Astrocyte (in vitro differentiated cells and primary cell): ENCODE measurements around the gene SLC4A7. TPM values are rescaled to one million over a fixed set of nuclear protein-coding genes. Genes with fewer than 3 reads are reported as not detected.

ENCODE experiments used
- DNase-seq: peaks from one replicate; pipeline ENCODE4 v3.0.0-alpha.2; 2010; ENCODE audit warnings: low read depth
- FAIRE-seq: peaks from 2 replicates; lab custom pipeline; 2011; peaks lifted over from hg19 to GRCh38; lab: Jason Lieb, UNC
- H2AFZ ChIP-seq: 2 replicates; pipeline ENCODE4 v1.6.0; 2012; ENCODE audit warnings: low read depth, low read length, inconsistent platforms
- H3K27ac ChIP-seq: 2 replicates; pipeline ENCODE4 v1.5.1; 2011; ENCODE audit warnings: low read depth, low read length, inconsistent platforms
- H3K27me3 ChIP-seq: 2 replicates; pipeline ENCODE4 v1.6.0; 2011; ENCODE audit warnings: low read length, inconsistent platforms; ENCODE audit not compliant: insufficient read depth
- H3K36me3 ChIP-seq: 2 replicates; pipeline ENCODE4 v1.5.1; 2011; ENCODE audit warnings: low read length, inconsistent platforms; ENCODE audit not compliant: insufficient read depth
- H3K4me1 ChIP-seq: 2 replicates; pipeline ENCODE4 v1.5.1; 2011; ENCODE audit warnings: low read length, inconsistent platforms; ENCODE audit not compliant: insufficient read depth
- H3K4me2 ChIP-seq: 2 replicates; pipeline ENCODE4 v1.6.0; 2012; ENCODE audit warnings: low read length, inconsistent platforms
- H3K4me3 ChIP-seq: 2 replicates; pipeline ENCODE4 v1.5.1; 2011; ENCODE audit warnings: low read depth, mild to moderate bottlenecking, low read length, inconsistent platforms; ENCODE audit not compliant: insufficient read depth
- H3K79me2 ChIP-seq: 2 replicates; pipeline ENCODE4 v1.6.0; 2012; ENCODE audit warnings: mild to moderate bottlenecking, low read length, inconsistent platforms; ENCODE audit not compliant: insufficient read depth
- H3K9ac ChIP-seq: 2 replicates; pipeline ENCODE4 v1.6.0; 2012; ENCODE audit warnings: mild to moderate bottlenecking, low read length, inconsistent platforms
- H3K9me3 ChIP-seq: 2 replicates; pipeline ENCODE4 v1.5.1; 2012; ENCODE audit warnings: low read depth, mild to moderate bottlenecking, low read length, inconsistent platforms; ENCODE audit not compliant: insufficient read depth
- H4K20me1 ChIP-seq: 2 replicates; pipeline ENCODE4 v1.6.0; 2012; ENCODE audit warnings: low read length, inconsistent platforms; ENCODE audit not compliant: insufficient read depth
- H3K27ac Mint-ChIP-seq: one replicate; pipeline ENCODE4 v1.8.0; 2021; ENCODE audit warnings: mild to moderate bottlenecking, mixed read lengths; ENCODE audit not compliant: unreplicated experiment
- H3K27me3 Mint-ChIP-seq: one replicate; pipeline ENCODE4 v1.8.0; 2021; ENCODE audit warnings: low read depth, mixed read lengths; ENCODE audit not compliant: unreplicated experiment
- H3K36me3 Mint-ChIP-seq: one replicate; pipeline ENCODE4 v1.8.0; 2021; ENCODE audit warnings: low read depth, mixed read lengths; ENCODE audit not compliant: unreplicated experiment
- H3K4me1 Mint-ChIP-seq: one replicate; pipeline ENCODE4 v1.8.0; 2021; ENCODE audit warnings: low read depth, mixed read lengths; ENCODE audit not compliant: unreplicated experiment
- H3K4me3 Mint-ChIP-seq: one replicate; pipeline ENCODE4 v1.8.0; 2021; ENCODE audit warnings: mild to moderate bottlenecking, moderate library complexity, mixed read lengths; ENCODE audit not compliant: unreplicated experiment
- H3K9me3 Mint-ChIP-seq: one replicate; pipeline ENCODE4 v1.8.0; 2021; ENCODE audit warnings: mild to moderate bottlenecking, mixed read lengths; ENCODE audit not compliant: unreplicated experiment
- EZH2 ChIP-seq: IDR thresholded peaks from 2 replicates; pipeline ENCODE4 v1.6.1; 2012; ENCODE audit warnings: mild to moderate bottlenecking, low read length, inconsistent platforms; ENCODE audit not compliant: insufficient read depth
- total RNA-seq: library from RNA; stranded (reverse); gene quantifications from 2 replicates; pipeline ENCODE4 v1.2.1, GENCODE V29; 2021
- TF ChIP-seq, protein P1 (sequence below): IDR thresholded peaks from 2 replicates; pipeline ENCODE4 v1.5.1; 2011; ENCODE audit warnings: low read depth, mild to moderate bottlenecking, inconsistent platforms, low read length, moderate library complexity; ENCODE audit not compliant: insufficient read depth

The SLC4A7 gene
- total RNA-seq, 1 donor from 2014 or later = 68.7 TPM

DNA sequence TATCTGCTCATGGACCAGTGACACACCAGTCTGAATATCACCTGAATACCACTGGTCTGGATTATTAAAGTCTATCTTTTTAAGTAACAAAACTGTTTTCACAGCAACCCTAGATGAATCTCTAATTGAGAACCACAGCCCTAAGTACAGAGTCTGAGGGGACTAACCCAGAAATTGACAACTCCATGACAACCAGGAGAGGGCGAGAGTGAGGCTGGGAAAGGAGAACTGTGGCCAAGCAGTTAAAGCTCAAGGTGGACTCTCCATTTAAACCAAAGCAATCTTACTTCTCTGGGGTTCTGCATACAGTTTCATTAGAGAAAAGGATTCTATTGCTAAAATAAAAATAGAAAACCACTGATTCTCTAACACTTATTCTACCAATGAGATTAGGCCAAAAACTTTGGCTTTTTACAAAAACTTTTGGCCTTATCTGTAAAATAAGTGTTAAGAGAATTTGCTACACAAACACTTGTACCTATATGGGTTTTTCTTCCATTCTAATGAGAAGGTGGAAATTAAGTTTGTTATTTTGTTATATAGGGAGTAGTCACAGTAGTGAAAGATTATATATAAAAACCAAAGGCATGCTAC is 126.4 kb downstream of the SLC4A7 start:
- Histone ChIP-seq H2AFZ (no peak overlapping the region), H3K9ac (no peak overlapping the region), H3K9me3 (no peaks in the 10 kb centered on the region), H3K27ac (no peak overlapping the region), H3K4me2 (no peak overlapping the region), H3K79me2 (no peaks in the 10 kb centered on the region), H3K27me3 (no peaks in the 10 kb centered on the region), H4K20me1 (no peaks in the 10 kb centered on the region), H3K4me3 (no peak overlapping the region), H3K4me1 (peaks cover 8% of the 10 kb centered on the region), H3K36me3 (no peaks in the 10 kb centered on the region)
- no peak overlapping the region for H3K27ac Mint-ChIP-seq
- no peak for FAIRE-seq
- DNase-seq = peak; percentile 28
- TF ChIP-seq EZH2 = no peak
- TF ChIP-seq, protein P1, sequence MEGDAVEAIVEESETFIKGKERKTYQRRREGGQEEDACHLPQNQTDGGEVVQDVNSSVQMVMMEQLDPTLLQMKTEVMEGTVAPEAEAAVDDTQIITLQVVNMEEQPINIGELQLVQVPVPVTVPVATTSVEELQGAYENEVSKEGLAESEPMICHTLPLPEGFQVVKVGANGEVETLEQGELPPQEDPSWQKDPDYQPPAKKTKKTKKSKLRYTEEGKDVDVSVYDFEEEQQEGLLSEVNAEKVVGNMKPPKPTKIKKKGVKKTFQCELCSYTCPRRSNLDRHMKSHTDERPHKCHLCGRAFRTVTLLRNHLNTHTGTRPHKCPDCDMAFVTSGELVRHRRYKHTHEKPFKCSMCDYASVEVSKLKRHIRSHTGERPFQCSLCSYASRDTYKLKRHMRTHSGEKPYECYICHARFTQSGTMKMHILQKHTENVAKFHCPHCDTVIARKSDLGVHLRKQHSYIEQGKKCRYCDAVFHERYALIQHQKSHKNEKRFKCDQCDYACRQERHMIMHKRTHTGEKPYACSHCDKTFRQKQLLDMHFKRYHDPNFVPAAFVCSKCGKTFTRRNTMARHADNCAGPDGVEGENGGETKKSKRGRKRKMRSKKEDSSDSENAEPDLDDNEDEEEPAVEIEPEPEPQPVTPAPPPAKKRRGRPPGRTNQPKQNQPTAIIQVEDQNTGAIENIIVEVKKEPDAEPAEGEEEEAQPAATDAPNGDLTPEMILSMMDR = peak; percentile 69
- H3K36me3 Mint-ChIP-seq = no peaks in the 10 kb centered on the region
- peaks cover 4% of the 10 kb centered on the region for H3K4me1 Mint-ChIP-seq
- H3K4me3 Mint-ChIP-seq = no peak overlapping the region
- no peaks in the 10 kb centered on the region for H3K27me3 Mint-ChIP-seq
- H3K9me3 Mint-ChIP-seq = no peaks in the 10 kb centered on the region

DNA sequence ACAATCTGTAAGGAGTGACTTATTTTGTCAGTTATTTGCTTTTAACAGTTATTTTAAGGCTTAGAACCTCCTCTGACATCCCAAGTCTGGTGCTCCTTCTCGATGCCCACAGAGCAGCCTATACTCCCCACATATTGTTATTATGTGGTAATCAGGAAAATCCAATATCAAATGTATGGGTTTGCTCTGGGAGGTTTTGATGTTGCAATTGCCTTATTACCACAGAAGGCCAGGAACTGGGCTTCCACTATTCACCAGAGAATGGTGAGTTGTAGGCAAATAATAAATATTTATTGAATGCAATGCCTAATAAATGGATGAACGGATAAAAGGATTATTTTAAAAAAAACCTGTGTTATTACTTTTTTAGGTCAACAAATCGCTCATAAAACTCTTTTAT is 127.2 kb downstream of the SLC4A7 start:
- Mint-ChIP-seq H3K9me3 (no peaks in the 10 kb centered on the region), H3K4me3 (no peak overlapping the region), H3K27ac (no peak overlapping the region), H3K4me1 (peaks cover 4% of the 10 kb centered on the region), H3K27me3 (no peaks in the 10 kb centered on the region), H3K36me3 (no peaks in the 10 kb centered on the region)
- no peak overlapping the region for H3K4me2 ChIP-seq
- H3K36me3 ChIP-seq = no peaks in the 10 kb centered on the region
- FAIRE-seq (no peak), DNase-seq (no peak)
- no peak overlapping the region for H3K9ac ChIP-seq
- no peak overlapping the region for H2AFZ ChIP-seq
- H3K27ac ChIP-seq = no peak overlapping the region
- H4K20me1 ChIP-seq = no peaks in the 10 kb centered on the region
- H3K4me3 ChIP-seq = no peak overlapping the region
- TF ChIP-seq EZH2 = no peak
- TF ChIP-seq, protein P1 = no peak
- no peaks in the 10 kb centered on the region for H3K27me3 ChIP-seq
- H3K9me3 ChIP-seq = no peaks in the 10 kb centered on the region
- H3K79me2 ChIP-seq = no peaks in the 10 kb centered on the region
- peaks cover 8% of the 10 kb centered on the region for H3K4me1 ChIP-seq

DNA sequence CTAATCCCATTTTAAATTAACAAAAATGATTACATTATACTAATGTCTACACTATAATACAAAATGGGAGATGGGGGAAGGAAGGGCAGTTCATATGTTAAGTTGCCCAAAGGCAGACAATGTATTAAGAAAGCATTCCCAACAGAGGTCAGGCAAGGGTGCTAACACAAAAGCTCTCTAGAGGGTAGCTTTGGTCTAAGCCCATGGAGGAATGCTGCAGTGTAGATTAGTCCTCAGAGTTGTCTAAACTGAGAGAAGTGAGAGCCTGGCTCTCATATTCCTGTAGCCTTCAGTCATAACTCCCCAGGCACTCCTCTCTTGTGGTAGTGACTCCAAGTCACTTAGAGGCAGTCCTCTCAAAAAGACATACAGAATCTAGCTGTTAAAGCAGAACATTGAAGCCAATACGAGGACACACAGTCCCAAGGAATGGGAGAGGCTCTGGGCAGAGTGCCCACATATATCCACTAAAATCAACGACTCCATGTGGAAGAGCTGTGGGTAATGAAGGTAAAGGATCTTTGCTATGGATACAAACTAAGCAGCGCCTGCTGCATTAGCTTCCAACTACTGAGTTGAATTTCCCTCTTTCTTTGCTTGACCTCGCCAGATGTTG is 129.5 kb downstream of the SLC4A7 start:
- H3K9me3 Mint-ChIP-seq = no peaks in the 10 kb centered on the region
- no peaks in the 10 kb centered on the region for H3K4me1 ChIP-seq
- H4K20me1 ChIP-seq = no peaks in the 10 kb centered on the region
- no peak for FAIRE-seq
- no peak overlapping the region for H3K4me3 Mint-ChIP-seq
- no peak overlapping the region for H3K9ac ChIP-seq
- H3K9me3 ChIP-seq = no peaks in the 10 kb centered on the region
- no peak overlapping the region for H3K27ac ChIP-seq
- no peak overlapping the region for H3K4me2 ChIP-seq
- no peaks in the 10 kb centered on the region for H3K27me3 ChIP-seq
- no peaks in the 10 kb centered on the region for H3K36me3 Mint-ChIP-seq
- H3K4me3 ChIP-seq = no peak overlapping the region
- H3K4me1 Mint-ChIP-seq = no peaks in the 10 kb centered on the region
- TF ChIP-seq, protein P1 = no peak
- no peak for TF ChIP-seq EZH2
- no peaks in the 10 kb centered on the region for H3K79me2 ChIP-seq
- H3K27me3 Mint-ChIP-seq = no peaks in the 10 kb centered on the region
- H3K27ac Mint-ChIP-seq = no peak overlapping the region
- peaks cover 5% of the 10 kb centered on the region for H3K36me3 ChIP-seq
- no peak overlapping the region for H2AFZ ChIP-seq
- DNase-seq = no peak
